B cell (primary cell): ENCODE measurements around the gene ZNF213. TPM values are rescaled to one million over a fixed set of nuclear protein-coding genes. Genes with fewer than 3 reads are reported as not detected.
A peak's percentile ranks its signal among the peaks of the same experiment; 100 is the strongest.

Experiments used
- ATAC-seq: fragments of 200-7000 bp; cut with Tn5 transposase; one replicate; pipeline ENCODE4 v1.10.0; 2021; ENCODE audit warnings: low read depth, mild to moderate bottlenecking, moderate number of reproducible peaks, moderate library complexity
- CTCF ChIA-PET: fragments of 350-600 bp; sonication (Branson Sonifier 250); formaldehyde crosslinking; loops from one replicate; lab custom pipeline; 2021; ENCODE audit warnings: antibody characterized with exemption, inconsistent platforms; lab: Charles Lee
- POLR2A ChIA-PET: fragments of 350-600 bp; sonication (Branson Sonifier 250); formaldehyde crosslinking; loops from one replicate; lab custom pipeline; 2021; ENCODE audit warnings: antibody characterized with exemption; lab: Charles Lee
- DNase-seq: peaks from one replicate; pipeline ENCODE4 v3.0.0; 2013
- H2AFZ ChIP-seq: 2 replicates; pipeline ENCODE4 v1.6.1; 2012; ENCODE audit warnings: mild to moderate bottlenecking, low read depth, low read length; ENCODE audit not compliant: insufficient read depth, poor library complexity, severe bottlenecking
- H3K27ac ChIP-seq, 2 donors: 1 replicate in 1 of 2; 2 replicates in 1 of 2; pipeline ENCODE4 v1.5.1; 2012 to 2013; ENCODE audit warnings: low read length in 2 of 2, mild to moderate bottlenecking in 2 of 2, moderate library complexity in 1 of 2
- H3K27me3 ChIP-seq, 4 experiments: fragments of 200-600 bp in 1 of 4; sonication (generic) in 1 of 4; replicated peaks in 1 of 4; 1 replicate in 2 of 4; 2 replicates in 2 of 4; pipeline versions ENCODE4 v1.6.1 to v1.7.0; 2013 to 2016; ENCODE audit warnings: low read length in 3 of 4, mild to moderate bottlenecking in 2 of 4, mixed read lengths in 1 of 4, moderate library complexity in 1 of 4; ENCODE audit not compliant: insufficient read depth in 4 of 4, control insufficient read depth in 3 of 4; ENCODE audit errors: control extremely low read depth in 1 of 4
- H3K36me3 ChIP-seq, 2 experiments: replicated peaks in 1 of 2; 1 replicate in 1 of 2; 2 replicates in 1 of 2; pipeline versions ENCODE4 v1.6.1 to v1.7.1; 2013; ENCODE audit warnings: low read length in 1 of 2; ENCODE audit not compliant: insufficient read depth in 2 of 2, control insufficient read depth in 1 of 2; ENCODE audit errors: control extremely low read depth in 1 of 2, extremely low read depth in 1 of 2
- H3K4me1 ChIP-seq, 2 donors: fragments of 200-600 bp in 1 of 2; sonication (generic) in 1 of 2; 1 replicate in 1 of 2; 2 replicates in 1 of 2; pipeline versions ENCODE4 v1.5.1 to v1.6.1; 2013 to 2017; ENCODE audit warnings: low read length in 2 of 2; ENCODE audit not compliant: control insufficient read depth in 2 of 2, insufficient read depth in 2 of 2
- H3K4me2 ChIP-seq: replicated peaks from 2 replicates; pipeline ENCODE3; 2012; ENCODE audit warnings: mild to moderate bottlenecking, low read depth, low read length; ENCODE audit not compliant: poor library complexity, severe bottlenecking
- H3K4me3 ChIP-seq, 5 experiments: fragments of 200-600 bp in 1 of 5; sonication (generic) in 1 of 5; 1 replicate in 3 of 5; 2 replicates in 2 of 5; pipeline versions ENCODE4 v1.5.1 to v1.7.0; 2011 to 2016; ENCODE audit warnings: low read length in 4 of 5, mild to moderate bottlenecking in 4 of 5, low read depth in 2 of 5, control low read depth in 1 of 5, moderate library complexity in 1 of 5; ENCODE audit not compliant: insufficient read depth in 1 of 5; ENCODE audit errors: control extremely low read depth in 1 of 5, extremely low read depth in 1 of 5
- H3K79me2 ChIP-seq: fragments of 200-600 bp; sonication (generic); one replicate; pipeline ENCODE4 v1.6.0; 2016; ENCODE audit warnings: low read length; ENCODE audit not compliant: control insufficient read depth, insufficient read depth
- H3K9ac ChIP-seq: fragments of 200-600 bp; sonication (generic); 2 replicates; pipeline ENCODE4 v1.6.1; 2017; ENCODE audit warnings: mild to moderate bottlenecking, low read length, moderate library complexity
- H3K9me3 ChIP-seq, 3 donors: one replicate each; pipeline versions ENCODE4 v1.6.1 to v1.7.1; 2013; ENCODE audit warnings: low read length in 2 of 3; ENCODE audit not compliant: control insufficient read depth in 2 of 3, insufficient read depth in 1 of 3; ENCODE audit errors: control extremely low read depth in 1 of 3
- H4K20me1 ChIP-seq: 2 replicates; pipeline ENCODE4 v1.6.0; 2012; ENCODE audit warnings: mild to moderate bottlenecking, low read length; ENCODE audit not compliant: insufficient read depth, control insufficient read depth, poor library complexity, severe bottlenecking
- H3K27ac Mint-ChIP-seq: one replicate; pipeline ENCODE4 v1.8.0; 2021; ENCODE audit warnings: mixed read lengths
- H3K27me3 Mint-ChIP-seq: one replicate; pipeline ENCODE4 v1.8.0; 2021; ENCODE audit warnings: mixed read lengths
- H3K4me1 Mint-ChIP-seq: one replicate; pipeline ENCODE4 v1.8.0; 2021; ENCODE audit warnings: mixed read lengths
- H3K4me3 Mint-ChIP-seq: one replicate; pipeline ENCODE4 v1.8.0; 2021; ENCODE audit warnings: mixed read lengths
- H3K9me3 Mint-ChIP-seq: one replicate; pipeline ENCODE4 v1.8.0; 2022; ENCODE audit warnings: mixed read lengths; ENCODE audit not compliant: insufficient read depth
- CTCF ChIP-seq: fragments of 200-600 bp; IDR thresholded peaks from one replicate; pipeline ENCODE4 v1.8.0; 2022; ENCODE audit warnings: antibody characterized with exemption, mild to moderate bottlenecking
- EZH2 ChIP-seq: IDR thresholded peaks from 2 replicates; pipeline ENCODE4 v1.6.1; 2012; ENCODE audit warnings: borderline replicate concordance, low read depth, mild to moderate bottlenecking, moderate library complexity, low read length; ENCODE audit not compliant: insufficient read depth, poor library complexity, severe bottlenecking
- WGBS: methylation state at CpG from one replicate; pipeline ENCODE4 v1.1.5; 2013; ENCODE audit warnings: missing lambda C conversion rate; ENCODE audit not compliant: insufficient coverage; 5-methylcytosine and 5-hydroxymethylcytosine counted together
- intact Hi-C: fragments of 100-400 bp; cut with micrococcal nuclease; formaldehyde crosslinking; loops from one replicate; pipeline ENCODE4 v1.10.0; 2022
- polyA plus RNA-seq: library from polyadenylated mRNA; depleted of rRNA; stranded (reverse); fragments of >200 nt; gene quantifications from 2 replicates; pipeline ENCODE4 v1.2.3, GENCODE V29; 2012
- total RNA-seq, 2 donors: library from RNA; stranded (reverse); fragments of 120-200 nt in 1 of 2; gene quantifications; 1 replicate in 1 of 2; 2 replicates in 1 of 2; pipeline versions ENCODE4 v1.2.3 to v1.2.4, GENCODE V29; 2013 to 2022

ZNF213 gene
- total and polyA plus RNA-seq, 2 donors (not counting 1 experiment from before 2014, with no cell fraction given) = 1.4 to 7.2 TPM

GRCh38 chr16:3095869-3096268, 39.0 kb upstream of the ZNF213 start:
- intact Hi-C loops = loop anchor here (1.0 to 2.0 kb wide), 4 partner anchors 19 to 70 kb away; no protein-coding TSS in a partner anchor
- H3K4me3 Mint-ChIP-seq = no peak overlapping the region
- ChIA-PET POLR2A (interaction anchor here (0.6 to 0.7 kb wide), 3 partner anchors 8 to 223 kb away, joined by 3 to 16 read pairs (median 4); no protein-coding TSS in a partner anchor), CTCF (interaction anchor here (0.6 to 12.2 kb wide), 18 partner anchors 17 to 1471 kb away, joined by 3 to 238 read pairs (median 4); partner anchors contain the start of gene ZNF213)
- ATAC-seq = peak; percentile 79
- no peaks in the 10 kb centered on the region for H3K9me3 Mint-ChIP-seq
- Histone ChIP-seq H4K20me1 (no peaks in the 10 kb centered on the region), H3K79me2 (no peaks in the 10 kb centered on the region), H3K4me1 (peaks cover 13 to 26% of the 10 kb centered on the region in 2 donors), H3K9ac (no peak overlapping the region), H2AFZ (no peak overlapping the region), H3K27ac (peak overlapping the region in 1 of 2 donors; percentile 12), H3K9me3 (peaks cover 0 to 4% (median 0%) of the 10 kb centered on the region in 3 donors), H3K27me3 (no peaks in the 10 kb centered on the region), H3K4me3 (no peak overlapping the region), H3K36me3 (no peaks in the 10 kb centered on the region), H3K4me2 (peak overlapping the region; percentile 57)
- H3K27me3 Mint-ChIP-seq = no peaks in the 10 kb centered on the region
- TF ChIP-seq CTCF = peak; percentile 59
- no peak for TF ChIP-seq EZH2
- WGBS = 0% methylated on average over 1 of the region's 4 CpGs
- peak overlapping the region; percentile 47 for H3K27ac Mint-ChIP-seq
- peaks cover 26% of the 10 kb centered on the region for H3K4me1 Mint-ChIP-seq
- peak; percentile 86 for DNase-seq

DNA sequence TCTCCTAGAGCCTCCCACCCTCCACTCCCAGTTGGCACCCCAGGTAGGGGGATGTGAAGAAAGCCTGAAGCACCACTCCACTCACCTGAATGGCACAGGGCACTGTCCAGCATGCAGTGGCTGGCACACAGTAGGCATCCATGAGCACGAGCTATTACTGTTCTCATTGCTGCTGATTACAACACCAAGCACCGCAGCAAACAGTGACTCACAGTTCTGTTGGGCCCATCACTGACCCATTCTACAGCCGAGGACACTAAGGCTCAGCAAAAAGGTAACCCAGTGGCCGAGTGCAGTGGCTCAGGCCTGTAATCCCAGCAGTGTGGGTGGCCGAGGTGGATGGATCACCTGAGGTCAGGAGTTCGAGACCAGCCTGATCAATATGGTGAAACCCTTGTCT, 38.5 kb upstream of the ZNF213 start:
- intact Hi-C loops = loop anchor here (1.0 to 2.0 kb wide), 4 partner anchors 20 to 70 kb away; no protein-coding TSS in a partner anchor
- no peak overlapping the region for H3K9ac ChIP-seq
- H4K20me1 ChIP-seq = no peaks in the 10 kb centered on the region
- H2AFZ ChIP-seq = no peak overlapping the region
- no peak overlapping the region for H3K4me3 Mint-ChIP-seq
- H3K27me3 Mint-ChIP-seq = no peaks in the 10 kb centered on the region
- peaks cover 31% of the 10 kb centered on the region for H3K4me1 Mint-ChIP-seq
- H3K27ac Mint-ChIP-seq = no peak overlapping the region
- H3K79me2 ChIP-seq = no peaks in the 10 kb centered on the region
- CTCF ChIA-PET = interaction anchor here (0.7 to 12.2 kb wide), 15 partner anchors 16 to 1731 kb away, joined by 3 to 238 read pairs (median 4); partner anchors contain the start of gene ZNF213
- peak overlapping the region; percentile 57 for H3K4me2 ChIP-seq
- H3K9me3 ChIP-seq = peaks cover 0 to 4% (median 0%) of the 10 kb centered on the region in 3 donors
- TF ChIP-seq CTCF (no peak), EZH2 (no peak)
- H3K27me3 ChIP-seq = no peaks in the 10 kb centered on the region
- H3K4me3 ChIP-seq = no peak overlapping the region
- H3K9me3 Mint-ChIP-seq = no peaks in the 10 kb centered on the region
- H3K27ac ChIP-seq = peak overlapping the region in 1 of 2 donors; percentile 12
- WGBS = 92% methylated on average over 4 of the region's 6 CpGs
- no peaks in the 10 kb centered on the region for H3K36me3 ChIP-seq
- DNase-seq (no peak), ATAC-seq (no peak)
- POLR2A ChIA-PET = interaction anchor here (0.6 to 0.7 kb wide), 2 partner anchors 8 to 25 kb away, joined by 3 to 5 read pairs; no protein-coding TSS in a partner anchor
- H3K4me1 ChIP-seq = peaks cover 18 to 31% of the 10 kb centered on the region in 2 donors
